Stimulated activated CD8-positive, alpha-beta memory T cell treated with anti-CD3 and anti-CD28 coated beads, Interleukin-7, amount 100 ng/mL, for 24 hours (primary cell): ENCODE data around the gene TBC1D3B.
"Not testable (repeated sequence)": the region's sequence is repeated elsewhere in the genome, so short reads cannot be mapped to it uniquely, and the experiment has no call there.

Experiments used
- DNase-seq: peaks from one replicate; pipeline ENCODE4 v3.0.0-alpha.2; 2020; ENCODE audit warnings: low read depth

The TBC1D3B gene

DNA sequence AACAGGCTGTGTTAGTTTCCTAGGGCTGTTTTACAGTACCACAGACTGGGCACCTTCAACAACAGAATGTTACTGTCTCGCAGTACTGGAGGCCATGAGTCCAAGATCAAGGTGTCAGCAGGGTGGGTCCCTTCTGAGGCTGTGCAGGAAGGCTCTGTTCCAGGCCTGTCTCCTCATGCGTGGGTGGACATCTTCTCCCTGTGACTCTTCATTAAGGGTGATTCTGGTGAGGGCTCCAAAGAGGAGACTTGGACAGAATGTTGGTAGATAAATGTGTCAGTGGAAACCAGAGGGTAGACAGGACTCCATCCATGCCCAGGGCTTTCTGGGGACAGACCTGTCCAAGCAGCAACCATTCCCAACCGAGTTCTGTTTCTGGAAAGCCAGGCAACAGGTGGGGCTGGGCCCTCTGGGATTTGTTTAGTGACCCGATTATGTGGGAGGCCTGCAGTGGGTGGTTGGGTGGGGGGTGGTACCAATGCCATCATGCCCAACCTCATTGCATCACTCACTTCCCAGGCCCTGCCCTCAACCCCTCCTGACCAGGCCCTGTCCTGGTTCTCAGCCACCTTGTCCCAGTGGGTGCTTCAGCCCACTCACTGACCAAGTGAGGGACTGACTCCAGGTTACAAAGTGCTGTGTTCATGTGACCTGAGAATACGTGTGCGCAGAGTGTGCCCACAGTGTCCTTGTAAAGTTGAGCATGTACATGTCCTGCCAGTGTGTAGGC lies 5.2 kb upstream of the TBC1D3B start:
- DNase-seq: not testable (repeated sequence)

DNA sequence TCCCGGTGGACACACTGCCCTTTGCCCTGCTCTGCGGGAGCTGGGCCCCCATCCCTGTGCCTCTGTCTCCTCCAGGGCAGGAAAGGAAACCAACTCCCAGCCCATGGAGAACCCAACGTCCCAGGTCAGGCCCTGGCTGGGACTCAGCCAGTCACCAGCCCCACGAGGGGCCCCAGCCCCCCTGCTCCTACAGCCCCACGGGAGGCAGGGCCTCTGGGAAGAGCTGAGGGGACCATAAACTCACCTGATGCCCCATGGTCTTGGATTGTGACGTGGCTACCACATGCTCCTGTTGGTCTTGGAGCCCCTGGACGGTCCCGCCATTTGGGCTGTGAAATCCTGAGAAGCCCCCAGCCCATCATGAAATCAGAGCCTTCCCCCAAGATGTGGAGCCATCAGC lies 7.6 kb downstream of the TBC1D3B start:
- DNase-seq: not testable (repeated sequence)

DNA sequence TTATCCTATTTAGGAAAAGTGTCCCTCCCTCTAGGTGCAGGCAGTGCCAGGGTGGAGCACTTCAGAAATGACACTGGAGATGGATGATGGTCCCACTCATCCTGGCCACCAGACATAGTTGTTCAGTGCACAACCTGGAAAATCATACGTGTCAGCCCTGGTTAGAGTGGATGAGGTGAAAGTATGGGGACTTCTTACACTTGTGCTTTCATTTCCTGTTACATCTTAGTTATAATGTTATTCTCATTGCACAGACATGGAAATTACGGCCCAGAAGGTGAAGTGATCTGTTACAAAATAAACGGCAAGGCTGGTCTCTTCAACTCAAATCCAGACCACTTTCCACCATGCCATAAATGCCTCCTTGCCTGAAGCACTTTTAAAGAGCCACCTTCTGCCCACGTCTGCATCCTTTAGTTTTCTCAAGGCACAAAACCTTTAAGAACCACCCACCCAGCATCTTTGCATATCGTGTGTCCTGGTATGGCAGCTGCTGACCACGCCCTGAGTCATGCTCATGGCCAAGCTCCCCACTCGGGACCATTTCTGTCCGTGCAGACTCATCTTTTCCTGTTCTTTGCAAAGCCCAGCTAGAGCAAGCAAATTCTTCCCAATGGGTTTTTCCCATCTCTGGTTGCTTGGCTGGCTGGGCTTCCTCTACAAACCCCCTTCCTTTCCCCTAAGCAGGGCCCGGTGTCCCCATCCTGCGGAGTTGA lies 22.4 kb downstream of the TBC1D3B start:
- no peak for DNase-seq

DNA sequence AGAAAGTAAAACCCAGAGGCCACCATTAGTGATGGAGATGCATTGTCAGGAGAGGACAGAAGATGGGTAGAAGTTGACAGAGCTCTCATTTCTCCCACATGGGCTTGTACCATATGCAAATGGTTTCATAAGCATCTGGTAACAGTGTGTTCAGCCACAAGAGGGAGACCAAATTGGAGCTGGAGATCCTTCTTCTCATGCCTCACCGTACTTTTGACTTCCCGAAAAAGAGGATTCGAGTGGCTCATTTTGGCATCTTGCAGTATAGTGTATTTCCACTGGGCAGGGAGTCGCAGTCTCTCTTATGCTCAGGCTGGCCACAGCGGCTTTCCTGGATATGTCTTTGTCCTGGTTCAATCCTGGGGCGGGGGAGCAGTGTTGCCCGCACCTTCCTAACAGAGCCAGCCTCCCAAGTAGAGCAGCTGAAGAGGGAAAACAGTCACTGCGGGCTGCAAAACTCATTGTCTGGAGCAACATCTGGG lies 23.8 kb downstream of the TBC1D3B start:
- DNase-seq: no peak

DNA sequence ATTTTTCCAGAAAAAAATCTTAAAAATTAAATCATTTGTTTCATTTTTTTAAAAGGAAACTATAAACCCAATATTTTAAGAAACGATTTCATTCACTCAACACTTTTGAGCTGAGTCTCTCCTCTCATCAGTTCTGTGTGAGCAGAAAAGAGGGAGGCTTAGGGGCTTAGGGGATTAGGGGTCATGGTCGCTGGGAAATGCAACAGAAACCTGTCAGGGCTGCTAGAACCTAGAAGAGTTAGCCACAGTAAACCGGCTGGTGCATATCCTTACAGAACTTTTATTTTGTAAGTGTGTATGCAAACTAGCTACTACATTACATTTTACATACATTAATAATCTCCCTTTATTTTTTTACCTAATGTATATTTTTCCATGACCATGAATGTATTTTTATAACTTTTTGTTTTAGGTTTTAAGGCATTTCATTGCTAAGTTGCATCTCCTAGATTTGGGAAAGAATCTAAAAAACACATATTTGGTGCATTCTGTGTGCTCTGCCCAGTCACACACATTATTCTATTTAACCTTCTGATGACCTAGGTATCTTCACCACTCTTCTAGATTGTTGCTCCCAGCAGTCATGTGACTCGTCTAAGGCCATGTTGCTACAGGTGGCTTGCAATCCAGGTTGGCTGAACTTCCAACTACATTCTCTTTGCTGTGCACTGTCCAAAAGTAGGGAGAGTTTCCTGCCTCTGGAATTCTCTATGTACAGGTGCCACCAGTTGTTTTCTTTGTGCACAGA lies 24.4 kb downstream of the TBC1D3B start:
- no peak for DNase-seq

DNA sequence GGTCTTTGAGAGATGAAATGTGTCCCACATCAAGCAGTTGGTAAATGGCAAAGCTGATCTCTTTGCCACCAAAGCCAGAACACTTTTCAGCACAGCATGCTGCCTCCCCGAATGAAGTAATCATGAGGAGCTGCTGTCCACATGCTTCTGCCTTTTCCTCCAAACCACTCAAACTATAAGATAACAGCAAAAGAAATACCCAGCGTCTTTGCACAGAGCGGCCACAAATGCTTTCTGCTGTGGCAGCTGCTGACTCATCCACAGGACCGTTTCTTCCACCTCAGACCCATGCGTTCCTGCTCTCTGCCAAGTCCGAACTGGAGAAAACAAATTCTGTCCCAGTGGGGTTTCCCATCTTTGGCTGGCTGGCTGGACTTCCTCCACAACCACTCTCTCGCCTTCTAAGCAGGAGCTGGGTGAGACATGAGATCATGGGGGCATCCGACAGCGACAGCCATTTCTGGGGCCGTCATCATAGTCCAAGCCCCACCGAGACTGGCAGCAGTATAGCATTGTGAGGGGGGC lies 27.1 kb downstream of the TBC1D3B start:
- no peak for DNase-seq

DNA sequence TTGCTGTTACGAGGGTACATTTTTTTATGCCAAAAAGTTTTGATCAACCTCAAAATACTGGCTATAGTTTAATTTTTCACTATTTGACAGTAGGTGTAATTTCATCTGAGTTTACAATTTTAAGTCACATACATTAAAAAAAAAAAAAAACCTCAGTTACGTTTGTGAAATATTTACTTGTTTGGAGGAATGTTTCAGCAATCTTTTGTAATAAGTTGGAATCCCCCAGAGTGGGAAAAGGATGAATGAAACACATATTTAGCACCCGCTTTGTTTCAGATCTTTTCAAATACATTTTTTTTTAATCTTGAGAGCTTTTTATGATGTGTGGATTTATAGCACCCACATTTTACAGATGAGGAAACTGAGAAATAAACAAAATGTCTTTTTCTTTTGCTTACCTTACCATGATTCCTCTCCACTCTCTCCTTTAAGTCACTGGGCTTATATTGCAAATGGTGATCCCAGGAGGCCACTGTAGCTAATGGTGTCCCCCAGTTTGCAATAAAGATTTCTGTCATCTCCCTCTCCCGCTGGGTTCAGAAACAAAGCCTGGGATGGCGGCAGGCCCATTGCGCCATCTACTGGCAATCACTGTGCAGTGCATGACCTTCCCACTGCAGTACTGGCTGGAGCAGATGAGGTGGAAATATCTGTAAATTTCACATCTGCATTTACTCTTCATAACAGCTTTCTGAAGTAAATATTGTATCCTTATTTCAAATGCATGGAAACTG lies 27.7 kb downstream of the TBC1D3B start:
- DNase-seq: peak; percentile 21

DNA sequence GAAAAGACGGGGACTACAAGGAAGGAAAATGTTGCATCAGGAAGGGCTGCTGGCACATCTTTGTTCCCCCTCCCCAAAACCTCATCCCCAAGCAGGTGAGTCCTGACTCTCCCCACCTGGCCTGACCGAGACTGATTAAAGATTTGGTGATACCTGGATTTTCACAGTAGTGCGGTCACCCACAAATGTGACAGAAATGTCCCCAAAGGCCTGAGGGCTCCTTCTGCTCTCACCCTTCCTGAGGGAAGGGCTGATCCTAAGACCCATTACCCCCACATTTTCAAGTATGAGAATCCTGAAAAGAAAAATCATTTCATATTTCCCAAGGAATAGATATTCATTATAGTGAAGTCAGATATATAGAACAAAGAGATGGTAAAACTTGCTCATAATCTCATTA lies 28.8 kb downstream of the TBC1D3B start:
- DNase-seq: no peak

DNA sequence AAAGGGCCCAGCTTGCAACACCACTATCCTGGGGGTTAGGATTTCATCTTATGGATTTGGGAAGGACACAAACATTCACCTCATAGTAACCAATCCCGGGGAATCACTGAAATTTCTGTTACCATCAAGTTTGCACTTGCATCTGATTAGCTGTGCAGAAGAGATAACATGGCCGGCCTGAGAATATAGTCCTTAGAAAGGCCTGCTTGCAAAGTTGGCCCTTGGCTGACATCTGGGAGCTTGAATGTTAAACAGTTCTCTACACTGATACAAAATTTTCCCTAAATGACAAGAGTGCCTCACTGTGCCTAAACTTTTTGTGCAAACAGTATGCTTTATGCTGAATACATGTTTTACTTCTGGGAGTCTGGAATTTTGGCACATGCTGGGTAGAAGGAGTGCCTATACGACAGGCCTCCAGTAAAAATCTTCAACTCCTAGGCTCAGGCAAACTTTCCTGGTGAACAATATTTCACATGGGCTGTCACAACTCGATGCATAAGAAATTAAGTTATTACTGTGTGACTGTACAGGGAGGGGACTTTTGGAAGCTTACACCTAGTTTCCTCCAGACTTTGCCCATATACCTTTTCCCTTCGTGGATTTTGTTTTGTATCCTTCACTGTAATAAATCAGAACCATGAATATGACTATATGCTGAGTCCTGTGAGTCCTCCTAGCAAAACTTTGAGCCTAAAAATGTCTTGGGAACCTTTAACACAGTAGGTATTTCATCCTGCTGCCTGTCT lies 31.3 kb downstream of the TBC1D3B start:
- DNase-seq: no peak

DNA sequence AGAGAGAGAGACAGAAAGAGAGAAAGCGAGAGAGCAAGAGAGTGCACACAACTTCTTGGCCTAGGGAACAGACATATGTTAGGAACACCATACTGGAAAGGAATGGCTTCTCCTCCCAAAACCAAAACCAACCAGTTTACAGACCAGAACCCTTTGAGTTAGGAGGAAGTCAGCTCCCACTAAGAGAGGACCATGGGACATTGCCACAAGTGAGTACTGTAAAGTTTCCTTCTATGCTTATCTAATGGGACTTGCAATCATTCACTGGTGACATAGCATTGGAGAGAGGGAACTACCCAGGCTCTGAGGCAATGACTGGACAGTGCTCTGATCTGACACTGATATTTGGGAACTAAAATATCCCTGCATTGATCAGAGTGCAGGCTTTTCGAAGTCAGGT lies 32.4 kb downstream of the TBC1D3B start:
- DNase-seq: no peak

DNA sequence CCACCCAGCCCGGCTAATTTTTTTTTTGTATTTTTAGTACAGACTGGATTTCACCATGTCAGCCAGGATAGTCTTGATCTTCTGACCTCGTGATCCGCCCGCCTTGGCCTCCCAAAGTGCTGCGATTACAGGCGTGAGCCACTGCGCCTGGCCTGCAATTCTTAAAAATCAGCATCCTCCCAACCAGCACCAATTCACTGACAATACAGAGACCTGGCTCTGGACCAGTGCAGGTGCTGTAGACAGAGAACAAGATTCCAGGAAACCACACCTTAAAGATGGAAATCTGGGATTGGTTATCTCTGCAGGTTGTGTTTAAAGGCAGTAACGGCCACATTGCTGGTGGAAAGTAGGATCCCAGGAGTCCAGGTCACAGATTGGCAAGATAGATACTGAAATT lies 33.6 kb downstream of the TBC1D3B start:
- no peak for DNase-seq

DNA sequence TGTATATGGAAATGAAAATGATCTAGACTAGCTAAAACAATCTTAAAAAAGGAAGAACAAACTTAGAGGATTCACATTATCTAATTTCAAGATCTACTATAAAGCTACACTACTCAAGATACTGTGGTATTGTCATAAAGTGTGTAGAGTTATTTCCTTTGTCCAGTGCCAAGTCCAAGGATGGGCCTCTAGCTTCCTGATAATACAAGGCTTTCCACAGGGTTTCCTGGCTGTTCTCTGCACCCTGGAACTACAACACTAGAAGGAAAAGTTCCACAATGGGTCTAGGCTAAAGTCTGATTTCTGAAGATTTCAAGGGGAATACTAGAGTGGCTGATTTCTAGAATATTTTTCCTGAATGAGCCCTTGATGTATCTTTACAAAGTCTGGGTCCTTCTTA lies 34.2 kb downstream of the TBC1D3B start:
- no peak for DNase-seq

DNA sequence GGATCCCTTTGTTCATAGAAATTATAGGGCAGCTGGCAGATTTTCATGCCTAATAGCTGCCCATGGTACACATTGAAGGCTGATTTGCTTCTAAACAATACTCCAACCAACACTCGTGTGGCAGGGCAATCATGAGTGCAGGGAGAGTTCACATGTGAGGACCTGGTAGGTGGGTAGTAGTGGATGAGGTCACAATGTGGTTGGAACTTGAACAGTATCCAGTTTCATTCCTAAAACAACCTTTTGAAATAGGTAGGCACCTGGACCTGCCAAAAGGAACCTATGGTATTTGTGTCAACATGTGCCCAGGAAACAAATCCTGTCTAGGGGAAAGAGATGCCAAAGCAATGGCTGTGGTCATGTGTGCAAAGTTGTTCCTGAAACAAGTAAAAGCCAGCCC lies 40.0 kb downstream of the TBC1D3B start:
- no peak for DNase-seq

DNA sequence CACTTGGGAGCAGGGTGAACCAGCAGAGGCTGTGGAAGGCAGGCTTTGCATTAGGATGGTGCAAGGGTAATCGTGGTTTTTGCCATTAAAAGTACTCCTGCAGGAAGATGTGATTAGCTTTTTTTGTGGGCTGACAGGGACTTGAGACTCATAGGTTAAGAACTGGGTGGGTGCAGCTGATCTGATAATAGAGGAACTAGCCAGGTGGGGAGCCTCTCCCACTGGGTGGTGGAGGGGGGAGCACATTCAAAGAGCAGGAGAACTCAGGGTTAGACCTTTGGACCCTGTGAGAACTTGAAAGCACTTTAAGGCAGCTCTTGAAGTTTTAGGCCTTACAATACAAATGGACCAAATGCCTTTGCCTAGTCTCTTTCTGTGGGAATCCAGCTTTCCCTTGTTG lies 40.4 kb downstream of the TBC1D3B start:
- no peak for DNase-seq

DNA sequence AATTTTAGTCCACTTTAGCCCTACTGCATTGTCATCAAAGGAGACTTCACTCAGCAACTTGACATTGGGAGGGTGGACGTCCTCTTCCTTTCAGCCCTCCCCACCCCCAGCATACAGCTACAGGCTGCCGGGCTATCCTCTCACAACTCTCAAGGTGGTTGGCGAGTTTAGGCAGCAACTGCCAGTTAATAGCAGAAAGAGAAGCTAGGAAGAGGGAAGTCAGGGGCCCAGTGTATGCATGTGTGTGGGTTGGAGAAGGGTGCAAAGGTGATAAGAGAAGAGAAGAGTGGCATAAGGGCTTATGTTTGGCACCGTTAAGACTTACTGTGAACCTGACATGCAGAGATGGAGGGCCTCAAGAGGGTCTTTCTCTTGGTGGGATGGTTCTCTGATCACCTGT lies 41.0 kb downstream of the TBC1D3B start:
- DNase-seq: no peak

DNA sequence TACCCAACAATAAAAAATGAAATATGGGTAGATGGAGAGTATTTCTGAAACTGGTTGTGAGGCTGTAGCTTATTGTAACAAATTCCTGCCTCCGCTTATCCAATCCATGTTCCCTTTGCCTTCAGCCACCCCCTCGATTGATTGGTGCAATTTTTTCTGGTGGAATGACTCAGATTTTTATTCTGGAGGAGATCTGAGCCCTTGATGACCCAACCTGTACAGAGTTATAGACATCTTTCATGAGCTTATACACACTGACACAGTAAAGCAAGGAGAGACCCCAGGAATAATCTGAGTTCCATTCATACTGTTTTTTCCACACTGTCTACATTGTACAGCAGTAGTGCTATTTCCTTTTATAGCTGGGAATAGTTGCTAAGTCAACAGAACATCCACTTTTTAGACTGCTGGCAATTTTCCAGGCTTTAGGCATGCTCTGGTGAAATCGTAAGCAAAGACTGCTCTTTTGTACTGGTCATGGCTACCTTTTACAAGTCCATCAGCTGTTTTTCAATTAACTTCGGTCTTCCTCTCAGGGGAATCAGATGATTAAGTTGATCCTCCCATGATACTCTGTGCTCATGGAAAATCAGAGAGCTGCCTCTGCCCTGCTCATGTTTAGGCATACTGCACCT lies 42.7 kb downstream of the TBC1D3B start:
- no peak for DNase-seq

DNA sequence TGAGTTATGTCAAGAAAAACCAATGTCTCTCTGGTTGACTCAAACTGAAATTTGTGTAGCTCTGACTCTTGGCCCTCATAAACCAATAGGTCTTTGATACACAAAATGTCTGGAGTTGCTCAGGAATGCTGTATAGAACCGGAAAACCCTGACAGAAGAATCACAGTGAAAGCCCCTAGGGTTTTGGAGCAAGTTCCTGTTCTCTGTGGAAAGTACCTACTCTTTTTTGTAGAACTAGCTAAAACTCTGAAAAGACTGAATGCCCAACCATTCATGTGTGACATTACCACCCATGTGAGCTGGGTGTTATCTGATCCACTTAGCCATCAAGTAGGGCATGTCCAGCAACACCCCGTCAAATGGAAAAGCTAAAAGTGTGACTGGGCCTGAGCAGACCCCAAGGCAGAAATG lies 44.0 kb downstream of the TBC1D3B start:
- DNase-seq: no peak

DNA sequence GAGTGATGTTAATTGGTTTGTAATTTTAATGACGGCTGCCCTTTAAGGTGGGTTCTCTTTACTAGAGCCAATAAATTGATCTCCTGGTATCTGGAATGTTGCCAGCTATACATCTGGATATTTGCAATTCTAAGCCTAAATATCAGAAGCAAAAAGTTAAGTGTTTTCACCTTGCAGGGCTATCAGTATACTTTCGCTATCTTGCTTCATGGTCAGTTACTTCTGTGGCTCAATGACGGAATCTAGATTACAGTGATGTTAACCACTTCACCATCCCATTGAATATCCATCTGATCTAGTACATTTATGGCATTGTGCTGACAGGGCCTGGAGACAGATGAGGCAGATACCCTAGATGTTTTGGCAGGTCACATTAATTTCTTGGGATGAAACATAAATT lies 44.5 kb downstream of the TBC1D3B start:
- DNase-seq: no peak

DNA sequence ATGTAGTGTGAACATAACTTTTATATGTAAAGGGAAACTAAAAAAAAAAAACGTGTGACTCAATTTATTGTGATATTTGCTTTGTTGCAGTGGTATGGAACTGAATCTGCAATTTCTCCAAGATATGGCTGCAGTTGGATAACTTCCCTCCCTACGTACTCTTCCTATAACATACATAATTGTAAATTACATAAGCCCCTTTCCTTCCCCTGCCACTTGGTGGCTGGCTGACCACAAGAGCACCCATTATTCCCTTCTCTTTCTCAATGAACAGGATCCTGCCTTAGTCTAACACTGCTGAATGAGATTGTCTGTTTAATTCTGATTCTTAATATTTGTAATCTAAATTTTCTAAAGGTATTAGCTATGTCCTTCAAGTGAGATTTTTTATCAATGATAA lies 45.0 kb downstream of the TBC1D3B start:
- DNase-seq: no peak

DNA sequence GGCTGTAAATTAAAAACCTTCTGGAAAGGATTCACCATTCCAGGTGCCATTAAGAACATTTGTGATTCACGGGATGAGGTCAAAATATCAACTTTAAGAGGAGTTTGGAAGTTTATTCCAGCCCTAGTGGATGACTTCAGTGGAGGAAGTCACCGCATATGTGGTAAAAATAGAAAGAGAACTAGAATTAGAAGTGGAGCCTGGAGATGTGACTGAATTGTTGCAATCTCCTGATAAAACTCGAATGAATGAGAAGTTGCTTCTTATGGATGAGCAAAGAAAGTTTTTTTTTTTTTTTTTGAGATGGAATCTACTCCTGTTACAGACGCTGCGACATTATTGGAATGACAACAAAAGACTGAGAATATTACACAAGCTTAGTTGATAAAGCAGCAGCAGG lies 46.1 kb downstream of the TBC1D3B start:
- DNase-seq: no peak

DNA sequence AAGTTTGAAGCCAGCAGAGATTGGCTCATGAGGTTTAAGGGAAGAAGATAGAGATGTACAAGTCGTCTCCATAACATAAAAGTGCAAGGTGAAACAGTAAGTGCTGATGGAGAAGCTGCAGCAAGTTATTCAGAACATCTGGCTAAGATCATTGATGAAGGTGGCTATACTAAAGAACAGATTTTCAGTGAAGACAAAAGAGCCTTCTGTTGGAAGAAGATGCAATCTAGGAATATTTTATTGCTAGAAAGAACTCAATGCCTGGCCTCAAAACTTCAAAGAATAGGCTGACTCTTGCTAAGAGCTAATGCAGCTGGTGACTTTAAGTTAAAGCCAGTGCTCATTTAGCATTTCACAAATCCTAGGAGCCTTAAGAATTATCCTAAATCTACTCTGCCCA lies 46.8 kb downstream of the TBC1D3B start:
- DNase-seq: no peak
